Measurements from ENCODE around the gene HIGD1A.

- TF ChIP-seq GATA3 (IDR thresholded peaks at IDR 0.05; ENCODE audit: low read depth, low read length) (no peak), GATA2 (IDR thresholded peaks at IDR 0.05; ENCODE audit: low read depth, low read length) (no peak)
Observed at GRCh38 chr3:42800251-42800650, 4.0 kb downstream of the HIGD1A start.

Measured in SH-SY5Y (cell line).